Measurements from ENCODE around the gene SHB.

DNA sequence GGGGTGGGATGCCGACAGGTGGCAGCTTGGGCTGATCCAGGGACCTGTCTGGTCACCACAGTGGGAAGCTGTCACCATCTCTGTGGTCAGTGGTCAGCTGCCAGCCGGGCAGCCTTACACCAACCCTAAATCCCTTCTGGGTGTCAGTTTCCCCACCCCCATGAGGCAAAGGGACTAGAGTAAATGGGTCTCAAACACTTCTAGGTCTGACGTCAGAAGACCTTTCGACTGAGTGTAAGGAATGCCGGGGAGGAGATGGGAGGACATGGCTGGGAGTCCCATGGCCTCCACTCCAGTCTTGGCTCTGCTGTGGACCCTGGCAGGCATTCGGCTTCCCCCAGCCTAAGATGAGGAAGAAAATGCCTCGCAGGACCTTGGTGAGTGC lies 124.8 kb downstream of the SHB start:
- TF ChIP-seq ELF1 (IDR thresholded peaks at IDR 0.05; ENCODE audit: borderline replicate concordance, low read depth) (no peak), POLR2AphosphoS5 (IDR thresholded peaks at IDR 0.05; ENCODE audit: low read depth, low read length) (no peak), CEBPB (IDR thresholded peaks at IDR 0.05; ENCODE audit: low read depth) (no peak)
- TF ChIP-seq, protein P1, sequence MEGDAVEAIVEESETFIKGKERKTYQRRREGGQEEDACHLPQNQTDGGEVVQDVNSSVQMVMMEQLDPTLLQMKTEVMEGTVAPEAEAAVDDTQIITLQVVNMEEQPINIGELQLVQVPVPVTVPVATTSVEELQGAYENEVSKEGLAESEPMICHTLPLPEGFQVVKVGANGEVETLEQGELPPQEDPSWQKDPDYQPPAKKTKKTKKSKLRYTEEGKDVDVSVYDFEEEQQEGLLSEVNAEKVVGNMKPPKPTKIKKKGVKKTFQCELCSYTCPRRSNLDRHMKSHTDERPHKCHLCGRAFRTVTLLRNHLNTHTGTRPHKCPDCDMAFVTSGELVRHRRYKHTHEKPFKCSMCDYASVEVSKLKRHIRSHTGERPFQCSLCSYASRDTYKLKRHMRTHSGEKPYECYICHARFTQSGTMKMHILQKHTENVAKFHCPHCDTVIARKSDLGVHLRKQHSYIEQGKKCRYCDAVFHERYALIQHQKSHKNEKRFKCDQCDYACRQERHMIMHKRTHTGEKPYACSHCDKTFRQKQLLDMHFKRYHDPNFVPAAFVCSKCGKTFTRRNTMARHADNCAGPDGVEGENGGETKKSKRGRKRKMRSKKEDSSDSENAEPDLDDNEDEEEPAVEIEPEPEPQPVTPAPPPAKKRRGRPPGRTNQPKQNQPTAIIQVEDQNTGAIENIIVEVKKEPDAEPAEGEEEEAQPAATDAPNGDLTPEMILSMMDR (IDR thresholded peaks at IDR 0.05 in 2 of 3, conservative IDR thresholded peaks at IDR 0.05 in 1 of 3; ENCODE audit: borderline replicate concordance in 1 of 3, insufficient read depth in 1 of 3, low read depth in 2 of 3, low read length in 2 of 3) = no peak
